HG03457 (cell line): Measurements from ENCODE around the gene KPNB1.
A peak's percentile ranks its signal among the peaks of the same experiment; 100 is the strongest.

Source experiments
- ATAC-seq: cut with Tn5 transposase; IDR thresholded peaks from one replicate; pipeline ENCODE4 v1.9.1; 2021; ENCODE audit warnings: moderate number of reproducible peaks; ENCODE audit not compliant: unreplicated experiment

The KPNB1 gene

DNA sequence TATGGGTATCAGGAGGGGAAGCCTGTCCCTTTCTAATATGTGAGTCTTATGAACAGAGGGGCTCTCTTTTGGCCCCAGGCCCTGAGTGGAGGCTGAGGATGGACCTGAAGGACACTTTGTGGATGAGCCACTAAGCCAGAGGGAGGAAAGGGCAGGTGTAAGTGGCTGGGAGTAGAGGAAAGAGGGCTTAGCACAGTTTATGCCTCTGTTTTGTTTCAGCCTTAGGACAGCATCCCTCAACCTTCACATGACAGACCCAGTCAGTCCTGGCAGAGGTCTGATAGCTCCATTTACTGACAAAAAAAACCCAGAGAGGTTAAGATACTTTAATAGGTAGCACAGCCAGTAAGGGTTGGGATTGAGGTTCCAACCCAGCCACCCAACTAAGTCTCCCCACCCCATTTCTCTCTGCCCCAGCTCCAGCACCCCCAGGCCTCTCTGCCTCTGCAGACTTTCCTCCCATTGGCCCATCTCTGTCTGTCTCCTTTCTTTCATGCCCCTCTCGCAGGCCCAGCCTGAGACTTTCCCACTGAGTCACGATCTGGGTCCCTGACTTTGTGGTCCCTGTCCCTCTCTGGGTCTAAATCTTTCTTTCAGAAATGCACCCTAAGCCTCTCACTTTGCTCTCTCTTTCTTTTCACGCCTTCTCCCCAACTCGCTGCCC is 78.6 kb downstream of the KPNB1 start:
- no peak for ATAC-seq

DNA sequence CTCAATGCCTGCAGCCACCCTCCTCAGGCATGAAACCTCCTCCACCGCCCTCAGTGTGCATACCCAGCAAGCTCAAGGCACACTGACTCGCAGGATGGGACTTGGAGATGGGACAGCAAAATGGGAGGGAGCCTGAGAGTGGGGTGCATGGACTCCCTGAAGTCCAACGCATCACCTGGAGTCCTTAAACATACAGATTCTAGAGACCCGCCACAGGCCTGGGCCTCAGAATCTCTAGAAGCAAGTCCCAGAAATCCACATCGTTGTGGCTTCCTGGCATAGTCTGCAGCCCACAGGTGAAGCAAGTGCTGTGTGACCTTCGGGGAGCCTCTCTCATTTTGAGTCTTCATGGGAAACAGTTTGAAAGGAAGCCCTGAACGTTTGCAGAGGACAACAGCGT is 79.8 kb downstream of the KPNB1 start:
- no peak for ATAC-seq

DNA sequence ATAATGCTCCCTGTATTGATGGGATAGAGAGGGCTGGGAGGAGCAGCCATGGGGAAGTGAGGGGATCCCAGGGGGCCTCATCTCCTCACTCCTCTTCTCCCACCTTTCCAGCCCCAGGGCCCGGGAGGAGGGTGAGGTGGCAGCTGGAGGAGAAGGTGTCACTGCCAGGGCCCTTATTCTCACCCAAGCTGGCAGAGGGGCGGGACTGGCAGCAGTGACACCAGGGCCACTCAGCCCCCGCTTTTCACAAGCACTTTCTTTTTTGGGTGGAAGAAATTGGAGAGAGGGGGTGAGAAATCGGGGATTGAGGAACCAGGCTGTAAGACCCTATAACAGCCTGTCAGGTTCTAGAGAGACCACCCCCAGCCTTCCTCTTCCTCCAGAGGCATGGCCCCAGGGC is 81.0 kb downstream of the KPNB1 start:
- no peak for ATAC-seq

DNA sequence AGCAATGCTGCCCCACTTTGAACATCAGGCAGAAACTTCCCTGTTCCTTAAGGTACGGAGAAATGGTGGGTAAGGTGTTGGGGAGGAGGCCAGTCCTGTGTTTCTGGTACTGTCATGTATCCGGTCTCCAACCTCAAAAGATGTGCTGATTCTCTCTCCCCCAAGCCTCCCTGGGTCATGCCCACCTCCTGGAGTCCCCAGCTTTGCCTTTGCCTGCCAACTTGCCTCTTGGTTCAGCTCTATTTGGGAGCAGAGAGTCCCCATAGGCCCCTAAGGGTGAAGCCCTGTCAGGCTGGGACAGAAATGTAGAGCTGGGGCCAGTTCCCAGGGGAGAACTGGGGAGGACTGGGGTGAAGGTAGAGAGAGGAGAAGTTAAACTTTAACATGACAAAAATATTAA is 81.7 kb downstream of the KPNB1 start:
- ATAC-seq = no peak

DNA sequence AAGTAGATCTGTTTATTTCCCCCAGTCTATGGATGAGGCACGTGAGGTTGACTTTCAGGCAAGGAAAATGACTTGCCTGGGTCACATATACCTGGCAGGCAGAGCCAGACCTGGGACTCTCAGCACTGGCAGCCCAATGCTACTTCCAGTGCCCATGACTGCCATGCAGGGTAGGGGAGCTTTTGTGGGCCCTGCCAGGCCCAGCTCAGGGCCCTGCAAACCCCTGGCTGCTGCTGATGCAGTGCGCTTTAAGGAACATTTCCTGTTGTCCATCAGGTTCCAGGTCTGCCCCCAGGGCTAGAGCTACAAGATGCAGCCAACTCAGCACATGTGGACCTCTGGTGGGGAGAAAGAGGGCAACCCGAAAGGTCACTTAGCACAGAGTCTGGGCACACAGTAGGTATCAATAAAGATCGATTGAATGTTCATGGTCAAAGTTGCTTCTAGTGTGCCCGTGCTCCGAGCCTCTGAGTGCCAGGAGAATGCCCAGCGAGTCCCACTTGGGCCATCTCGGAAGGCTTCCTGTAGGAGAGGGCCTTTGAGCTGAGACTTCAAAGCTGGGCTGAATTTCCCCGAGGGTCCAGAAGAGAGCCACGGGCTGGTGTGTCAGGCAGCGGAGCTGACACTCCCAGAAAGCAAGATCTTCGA is 82.8 kb downstream of the KPNB1 start:
- ATAC-seq = no peak

DNA sequence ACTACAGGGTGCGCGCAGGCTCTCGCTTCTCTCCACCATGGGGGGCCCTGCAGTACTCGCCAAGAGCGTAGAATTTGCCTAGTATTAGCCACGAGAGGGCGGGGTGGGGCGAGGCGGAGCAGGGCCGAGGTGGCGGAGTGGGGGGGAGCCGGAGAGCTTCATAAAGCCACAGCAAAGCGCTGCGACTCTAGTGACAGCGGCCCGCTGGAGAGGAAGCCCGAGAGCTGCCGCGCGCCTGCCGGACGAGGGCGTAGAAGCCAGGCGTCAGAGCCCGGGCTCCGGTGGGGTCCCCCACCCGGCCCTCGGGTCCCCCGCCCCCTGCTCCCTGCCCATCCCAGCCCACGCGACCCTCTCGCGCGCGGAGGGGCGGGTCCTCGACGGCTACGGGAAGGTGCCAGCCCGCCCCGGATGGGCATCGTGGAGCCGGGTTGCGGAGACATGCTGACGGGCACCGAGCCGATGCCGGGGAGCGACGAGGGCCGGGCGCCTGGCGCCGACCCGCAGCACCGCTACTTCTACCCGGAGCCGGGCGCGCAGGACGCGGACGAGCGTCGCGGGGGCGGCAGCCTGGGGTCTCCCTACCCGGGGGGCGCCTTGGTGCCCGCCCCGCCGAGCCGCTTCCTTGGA is 83.4 kb downstream of the KPNB1 start, which contains the start of gene TBX21:
Gene TBX21, plus strand, starts transcription at position 190 of the 627 bp plus-strand sequence. Its CDS starts 219 bp downstream, at position 409.
- ATAC-seq = peak; percentile 49

DNA sequence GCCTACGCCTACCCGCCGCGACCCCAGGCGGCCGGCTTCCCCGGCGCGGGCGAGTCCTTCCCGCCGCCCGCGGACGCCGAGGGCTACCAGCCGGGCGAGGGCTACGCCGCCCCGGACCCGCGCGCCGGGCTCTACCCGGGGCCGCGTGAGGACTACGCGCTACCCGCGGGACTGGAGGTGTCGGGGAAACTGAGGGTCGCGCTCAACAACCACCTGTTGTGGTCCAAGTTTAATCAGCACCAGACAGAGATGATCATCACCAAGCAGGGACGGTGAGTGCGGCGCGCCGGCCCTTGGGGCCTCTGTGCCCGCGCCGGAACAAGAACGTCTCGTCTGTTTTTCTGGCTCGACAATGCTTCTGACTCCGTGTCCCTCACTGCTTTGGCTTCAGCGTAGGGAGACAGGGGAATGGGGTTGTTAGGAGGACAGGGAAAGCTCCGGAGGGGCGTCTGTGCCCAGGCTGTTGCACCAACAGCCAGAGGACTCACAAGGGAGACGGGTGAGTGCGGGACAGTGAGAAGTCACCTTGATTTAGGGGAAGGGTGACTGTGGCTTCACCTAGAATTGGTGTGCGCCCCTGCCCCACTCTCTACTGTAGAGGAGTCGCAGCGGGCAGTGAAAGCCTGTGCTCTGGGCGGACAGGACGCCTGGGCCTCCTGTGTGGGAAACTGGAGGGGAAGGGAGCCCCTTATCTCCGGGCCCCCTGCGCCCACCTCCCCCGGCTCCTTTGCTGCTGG is 84.1 kb downstream of the KPNB1 start:
- ATAC-seq = no peak

DNA sequence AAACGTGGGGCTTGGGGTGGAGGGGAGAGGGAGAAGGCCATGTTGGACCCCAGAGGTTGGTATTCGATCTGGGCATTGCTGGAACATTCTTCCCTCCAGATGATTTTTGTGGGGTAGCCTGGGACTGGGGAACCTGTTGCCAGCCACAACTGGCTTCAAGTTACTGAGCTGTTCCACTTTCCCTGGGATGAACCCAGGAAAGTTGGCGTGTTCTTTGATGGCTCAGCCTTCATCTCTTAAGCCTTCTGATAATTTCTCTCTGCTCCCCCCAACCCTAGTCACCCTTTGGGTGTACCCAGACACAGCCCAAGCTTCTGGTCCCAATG is 85.4 kb downstream of the KPNB1 start:
- ATAC-seq = no peak
